OCI-LY7 (cell line): ENCODE data around the gene S100A3.

Source experiments
- CTCF ChIP-seq: fragments of 200-600 bp; sonication (generic); conservative IDR thresholded peaks from 2 replicates; pipeline ENCODE4 v1.5.1; 2014; ENCODE audit warnings: mild to moderate bottlenecking, antibody characterized with exemption, low read length, moderate library complexity, mixed read lengths
- EZH2phosphoT487 ChIP-seq: fragments of 200-600 bp; sonication (generic); IDR thresholded peaks from 2 replicates; pipeline ENCODE4 v1.6.1; 2018; ENCODE audit warnings: low read depth, borderline replicate concordance, mild to moderate bottlenecking, mixed run types, antibody characterized with exemption, low read length, moderate library complexity, mixed read lengths

GRCh38 chr1:153544453-153545066, 4.5 kb downstream of the S100A3 start:
- TF ChIP-seq CTCF = no peak
- TF ChIP-seq EZH2phosphoT487 = no peak
